Panc1 (cell line): ENCODE results near the gene FAM151B.

Source experiments
- CTCF ChIP-seq: fragments of 450-650 bp; IDR thresholded peaks from 2 replicates; pipeline ENCODE4 v1.5.1; 2017; ENCODE audit warnings: mild to moderate bottlenecking
- POLR2AphosphoS5 ChIP-seq: IDR thresholded peaks from 2 replicates; pipeline ENCODE4 v1.6.1; 2012; ENCODE audit warnings: mild to moderate bottlenecking, low read depth, low read length, moderate library complexity

GRCh38 chr5:80592105-80592504 lies 104.2 kb downstream of the FAM151B start:
- TF ChIP-seq CTCF (no peak), POLR2AphosphoS5 (no peak)
